GM21786 (cell line): ENCODE measurements around the gene EDDM13.
"Not testable (repeated sequence)": the region's sequence is repeated elsewhere in the genome, so short reads cannot be mapped to it uniquely, and the experiment has no call there.

Source experiments
- ATAC-seq: cut with Tn5 transposase; IDR thresholded peaks from one replicate; pipeline ENCODE4 v1.9.1; 2021; ENCODE audit not compliant: unreplicated experiment

Gene EDDM13, protein sequence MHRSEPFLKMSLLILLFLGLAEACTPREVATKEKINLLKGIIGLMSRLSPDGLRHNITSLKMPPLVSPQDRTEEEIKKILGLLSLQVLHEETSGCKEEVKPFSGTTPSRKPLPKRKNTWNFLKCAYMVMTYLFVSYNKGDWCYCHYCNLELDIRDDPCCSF

DNA sequence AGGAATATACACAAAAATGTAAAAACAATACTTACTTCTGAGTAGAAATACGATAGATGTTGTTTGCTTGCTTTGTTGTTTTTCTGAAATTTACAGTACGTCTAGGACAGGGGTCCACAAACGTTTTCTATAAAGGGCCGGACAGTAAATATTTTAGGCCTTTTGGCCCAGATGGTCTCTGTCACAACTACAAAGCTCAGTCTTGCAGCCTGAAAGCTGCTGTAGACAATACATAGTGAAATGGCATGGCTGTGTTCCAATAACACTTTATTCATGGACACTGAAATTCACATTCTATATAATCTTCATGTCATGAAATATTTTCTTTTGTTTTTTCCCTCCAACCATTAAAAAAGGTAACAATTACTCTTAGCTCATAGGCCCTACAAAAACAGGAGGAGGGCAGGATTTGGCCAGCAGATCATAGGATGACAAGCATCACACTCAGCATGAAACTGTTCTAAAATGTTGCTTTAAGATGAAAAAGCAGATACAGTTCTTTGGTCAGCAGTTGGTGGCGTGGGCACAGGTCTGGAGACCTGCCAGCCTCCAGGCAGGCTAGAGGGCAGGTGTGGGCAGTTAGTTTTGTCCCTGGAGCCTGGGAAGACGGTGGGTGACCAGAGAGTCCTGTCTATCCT lies at the start of gene EDDM13:
Gene EDDM13 (plus strand): TSS at position 588 of the 638 bp plus-strand sequence. CDS start 87 bp downstream, outside the sequence.
- ATAC-seq = no peak

DNA sequence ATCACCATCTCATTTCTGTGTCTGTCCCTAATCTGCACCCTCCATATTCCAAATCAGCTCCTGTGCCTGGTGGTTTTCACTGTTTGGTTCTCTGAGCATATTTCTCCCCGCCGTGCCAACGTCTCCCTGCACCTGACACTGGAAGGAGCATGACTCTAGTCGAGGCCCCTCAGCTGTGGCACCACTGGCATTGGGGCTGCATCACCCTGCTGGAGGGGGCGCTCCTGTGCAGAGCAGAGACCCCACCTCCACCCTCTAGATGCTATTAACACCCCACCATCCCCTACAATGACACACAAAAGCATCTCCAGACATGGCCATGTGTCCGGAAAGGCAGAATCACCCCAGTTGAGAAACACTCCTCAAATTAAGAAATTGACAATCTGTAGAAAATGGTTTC lies 49.6 kb upstream of the EDDM13 start:
- ATAC-seq = no peak

DNA sequence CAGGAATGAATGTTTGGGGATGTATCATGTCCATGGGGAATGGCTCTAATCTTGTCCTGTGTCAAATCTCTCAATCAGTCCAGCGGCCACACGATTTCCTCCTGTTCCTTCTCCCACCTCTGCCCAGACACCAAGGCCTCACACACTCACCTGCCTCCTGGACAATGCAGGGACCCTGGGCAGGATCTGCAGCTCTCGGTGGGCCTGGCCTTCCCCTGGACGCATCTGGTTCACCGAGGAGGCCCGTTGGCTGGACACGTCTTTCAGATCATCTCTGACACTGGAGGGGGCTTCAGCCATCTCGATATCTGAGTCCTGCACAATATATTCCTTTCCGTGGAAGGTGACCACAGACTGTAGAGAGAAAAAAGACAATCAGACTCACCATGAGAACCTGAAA lies 49.1 kb upstream of the EDDM13 start:
- ATAC-seq = no peak

DNA sequence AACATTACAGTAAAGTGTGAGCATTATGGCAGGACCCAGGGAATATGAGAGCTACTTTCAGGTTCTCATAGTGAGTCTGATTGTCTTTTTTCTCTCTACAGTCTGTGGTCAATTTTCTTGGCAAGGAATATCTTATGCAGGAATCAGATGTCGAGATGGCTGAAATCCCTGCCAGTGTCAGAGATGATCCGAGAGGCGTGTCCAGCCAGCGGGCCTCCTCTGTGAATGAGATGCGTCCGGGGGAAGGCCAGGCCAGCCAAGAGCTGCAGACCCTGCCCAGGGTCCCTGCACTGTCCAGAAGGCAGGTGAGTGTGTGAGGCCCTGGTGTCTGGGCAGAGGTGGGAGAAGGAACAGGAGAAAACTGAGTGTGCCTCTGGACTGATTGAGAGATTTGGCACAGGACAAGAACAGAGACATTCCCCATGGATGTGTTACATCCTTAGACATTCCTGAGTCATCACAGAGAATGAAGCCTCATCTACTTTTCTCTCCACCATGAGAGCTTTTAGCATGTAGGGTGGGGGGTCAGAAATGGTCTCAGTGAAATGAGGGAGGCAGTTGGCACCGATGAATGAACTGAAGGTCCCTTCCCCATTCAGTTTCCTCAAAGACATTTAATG lies 27.3 kb upstream of the EDDM13 start:
- no peak for ATAC-seq

DNA sequence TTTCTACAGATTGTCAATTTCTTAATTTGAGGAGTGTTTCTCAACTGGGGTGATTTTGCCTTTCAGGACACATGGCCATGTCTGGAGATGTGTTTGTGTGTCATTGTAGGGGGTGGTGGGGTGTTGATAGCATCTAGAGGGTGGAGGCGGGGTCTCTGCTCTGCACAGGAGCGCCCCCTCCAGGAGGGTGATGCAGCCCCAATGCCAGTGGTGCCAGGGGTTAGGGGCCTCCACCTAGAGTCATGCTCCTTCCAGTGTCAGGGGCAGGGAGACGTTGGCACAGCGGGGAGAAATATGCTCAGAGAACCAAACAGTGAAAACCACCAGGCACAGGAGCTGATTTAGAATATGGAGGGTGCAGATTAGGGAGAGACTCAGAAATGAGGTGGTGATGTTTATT lies 26.8 kb upstream of the EDDM13 start:
- not testable (repeated sequence) for ATAC-seq

DNA sequence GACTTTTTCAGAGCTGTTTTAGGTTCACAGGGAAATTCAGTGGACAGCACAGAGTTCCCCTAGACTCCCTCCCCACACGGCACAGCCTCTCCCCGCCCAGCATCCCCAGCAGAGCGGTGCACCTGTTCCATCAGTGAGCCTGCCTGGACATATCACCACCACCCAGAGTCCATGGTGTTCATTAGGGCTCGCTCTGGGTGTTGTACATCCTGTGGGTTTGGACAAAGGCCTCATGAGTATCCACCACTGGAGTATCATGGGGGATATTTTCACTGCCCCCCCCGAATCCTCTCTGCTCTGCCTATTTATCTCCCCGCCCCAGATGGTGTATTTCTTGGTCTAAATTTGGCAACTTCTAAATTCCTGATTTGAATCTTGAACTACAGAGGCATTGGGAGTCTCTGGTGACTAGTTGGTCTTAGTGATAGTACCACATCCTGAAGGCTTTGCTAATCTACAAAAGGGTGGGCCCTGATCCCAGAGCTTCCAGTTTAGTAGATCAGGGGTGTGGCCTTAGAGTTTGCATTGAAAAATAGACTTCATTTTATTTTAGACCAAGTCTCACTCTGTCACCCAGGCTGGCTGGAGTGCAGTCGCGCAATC lies 23.7 kb upstream of the EDDM13 start:
- not testable (repeated sequence) for ATAC-seq

DNA sequence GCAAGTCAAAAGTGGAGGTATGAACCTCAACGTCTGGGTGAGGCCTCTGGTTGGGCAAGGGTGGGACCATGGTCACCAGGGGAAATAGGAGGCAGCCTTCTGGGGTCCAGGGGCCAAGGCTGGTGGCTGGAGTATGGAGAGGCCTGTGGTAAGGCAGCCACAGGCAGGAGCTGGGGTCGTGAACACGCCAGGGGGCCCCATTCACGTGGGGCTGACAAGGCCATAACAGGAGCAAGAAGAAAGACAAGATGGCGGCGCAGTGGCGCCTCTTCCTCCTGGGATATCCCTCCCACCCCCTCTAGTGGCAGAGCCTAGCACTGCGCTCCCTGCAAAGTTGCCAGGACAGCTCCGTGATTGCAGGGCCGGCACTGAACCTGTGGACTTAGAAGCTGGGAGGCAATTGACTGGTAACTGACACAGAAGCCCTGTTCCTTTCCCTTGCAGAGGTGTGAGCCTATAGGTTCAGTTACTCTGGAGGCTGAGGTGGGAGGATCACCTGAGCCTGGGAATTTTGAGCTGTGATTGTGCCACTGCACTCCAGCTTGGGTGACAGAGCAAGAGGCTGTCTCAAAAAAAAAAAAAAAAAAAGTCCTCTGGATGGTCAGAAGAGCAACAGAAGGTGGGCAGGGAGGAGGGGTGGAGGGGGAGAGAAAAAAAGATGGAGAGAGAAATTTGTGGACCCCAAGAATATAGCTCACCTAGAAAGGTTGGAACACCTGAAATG lies 19.7 kb upstream of the EDDM13 start:
- no peak for ATAC-seq

DNA sequence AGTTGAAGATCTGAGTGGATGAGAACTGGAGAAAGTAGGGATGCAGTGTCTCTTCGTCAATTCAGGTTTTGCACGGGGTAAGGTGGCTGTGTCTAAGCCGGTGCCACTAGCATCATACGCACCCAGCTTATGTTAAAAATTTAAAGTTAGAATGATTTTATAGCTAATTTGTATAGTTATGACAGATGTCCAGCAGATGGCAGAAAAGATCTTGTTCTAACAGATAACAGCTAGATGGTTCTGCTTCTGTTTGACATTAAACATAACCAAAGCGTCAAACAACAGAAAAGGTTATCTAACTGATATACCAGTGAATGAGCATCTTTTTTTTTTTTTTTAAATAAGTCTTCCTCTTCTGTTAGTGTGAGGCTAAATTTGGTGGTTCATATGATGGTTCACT lies 18.8 kb upstream of the EDDM13 start:
- ATAC-seq = no peak

DNA sequence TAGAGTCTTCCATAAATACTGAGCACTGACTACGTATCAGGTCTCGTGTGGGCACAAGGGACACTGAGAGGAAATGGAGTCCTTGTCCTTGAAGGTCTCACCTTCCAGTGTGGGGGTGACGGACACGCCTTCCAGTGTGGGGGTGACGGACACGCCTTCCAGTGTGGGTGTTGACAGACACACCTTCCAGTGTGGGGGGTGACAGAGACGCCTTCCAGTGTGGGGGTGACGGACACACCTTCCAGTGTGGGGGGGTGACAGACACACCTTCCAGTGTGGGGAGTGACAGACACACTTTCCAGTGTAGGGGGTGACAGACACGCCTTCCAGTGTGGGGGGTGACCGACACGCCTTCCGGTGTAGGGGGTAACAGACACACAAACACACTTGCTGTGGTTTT lies 14.3 kb upstream of the EDDM13 start:
- ATAC-seq = no peak

DNA sequence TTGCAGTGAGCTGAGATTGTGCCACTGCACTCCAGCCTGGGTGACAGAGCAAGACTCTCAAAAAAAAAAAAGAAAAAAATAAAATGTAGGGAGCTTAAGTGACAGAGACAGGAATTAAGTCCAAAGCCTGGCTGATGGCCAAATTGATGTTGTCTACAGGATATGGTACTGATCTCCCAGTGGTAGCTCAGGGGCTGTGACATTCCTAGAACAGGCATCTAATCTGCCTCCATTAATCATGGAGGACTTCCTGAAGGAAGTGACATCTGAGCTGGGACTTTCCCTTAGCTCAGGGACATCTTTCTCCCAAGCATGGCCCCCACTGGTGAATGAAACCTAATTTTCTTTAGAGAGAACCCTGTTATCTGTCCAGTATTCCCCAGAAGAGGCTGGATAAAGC lies 11.4 kb upstream of the EDDM13 start:
- no peak for ATAC-seq

DNA sequence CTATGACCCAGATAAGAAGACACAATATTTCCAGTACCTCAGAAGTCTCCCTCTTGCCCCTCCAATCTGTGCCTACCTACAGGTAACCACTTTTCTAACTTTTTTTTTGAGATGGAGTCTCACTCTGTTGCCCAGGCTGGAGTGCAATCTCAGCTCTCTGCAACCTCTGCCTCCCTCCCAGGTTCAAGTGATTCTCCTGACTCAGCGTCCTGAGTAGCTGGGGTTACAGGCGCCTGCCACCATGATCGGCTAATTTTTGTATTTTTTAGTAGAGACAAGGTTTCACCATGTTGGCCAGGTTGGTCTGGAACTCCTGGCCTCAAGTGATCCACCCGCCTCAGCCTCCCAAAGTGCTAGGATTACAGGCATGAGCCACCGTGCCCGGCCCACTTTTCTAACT lies 10.6 kb upstream of the EDDM13 start:
- ATAC-seq = not testable (repeated sequence)

DNA sequence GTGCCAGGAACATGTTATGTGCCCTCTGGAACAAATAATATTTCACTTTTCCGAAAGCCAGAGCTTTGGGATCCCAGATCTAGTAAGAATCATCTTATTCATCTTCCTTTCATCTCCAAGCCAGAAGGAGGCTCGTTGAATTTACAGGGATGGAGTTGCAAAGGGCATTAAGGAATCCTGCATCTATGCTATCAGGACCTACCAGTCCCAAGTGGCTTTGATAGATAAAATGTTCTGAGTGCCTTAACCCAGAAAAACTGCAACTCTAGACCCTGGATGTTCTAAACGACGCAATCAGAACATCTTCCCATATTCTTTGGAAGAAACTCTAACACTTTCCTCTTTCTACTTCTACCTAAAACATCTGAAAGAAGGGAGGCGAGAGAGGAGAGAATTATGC lies 9.2 kb upstream of the EDDM13 start:
- ATAC-seq = no peak

DNA sequence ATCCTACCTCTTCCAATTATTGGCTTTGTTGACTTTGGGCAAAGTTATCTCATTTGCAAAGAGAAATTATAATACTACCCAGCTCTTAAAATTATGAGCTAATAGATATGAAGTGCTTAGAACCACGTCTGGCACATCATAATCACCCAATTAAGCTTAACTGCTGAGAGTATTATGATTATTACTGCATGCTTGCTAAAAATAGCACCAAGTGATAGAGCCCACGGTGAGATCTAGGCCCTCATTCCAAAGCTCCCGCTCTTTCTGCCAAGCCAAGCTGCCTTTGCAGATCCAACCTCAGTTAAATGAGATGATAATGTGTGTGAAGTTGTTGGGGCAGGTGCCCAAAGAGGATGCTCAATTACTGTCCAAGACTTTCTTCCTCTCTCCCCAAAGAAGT lies 6.5 kb upstream of the EDDM13 start:
- no peak for ATAC-seq

DNA sequence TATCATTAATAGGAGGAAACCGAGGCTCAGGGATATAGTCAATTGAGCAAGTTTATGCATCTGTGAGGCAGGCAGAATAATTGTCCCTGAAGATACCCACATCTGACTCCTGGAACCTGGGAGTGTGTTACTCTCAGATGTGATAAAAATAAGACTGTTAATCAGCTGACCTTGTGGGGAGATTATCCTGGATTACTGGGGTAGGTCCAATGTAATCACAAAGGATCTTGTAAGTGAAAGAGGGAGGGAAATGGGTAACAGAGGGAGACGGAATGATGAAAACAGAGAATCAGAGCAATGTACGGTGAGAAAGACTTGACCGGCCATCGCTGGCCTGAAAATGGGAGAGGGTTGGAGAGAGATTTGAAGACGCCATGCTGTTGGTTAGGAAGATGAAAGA lies 3.2 kb upstream of the EDDM13 start:
- no peak for ATAC-seq

DNA sequence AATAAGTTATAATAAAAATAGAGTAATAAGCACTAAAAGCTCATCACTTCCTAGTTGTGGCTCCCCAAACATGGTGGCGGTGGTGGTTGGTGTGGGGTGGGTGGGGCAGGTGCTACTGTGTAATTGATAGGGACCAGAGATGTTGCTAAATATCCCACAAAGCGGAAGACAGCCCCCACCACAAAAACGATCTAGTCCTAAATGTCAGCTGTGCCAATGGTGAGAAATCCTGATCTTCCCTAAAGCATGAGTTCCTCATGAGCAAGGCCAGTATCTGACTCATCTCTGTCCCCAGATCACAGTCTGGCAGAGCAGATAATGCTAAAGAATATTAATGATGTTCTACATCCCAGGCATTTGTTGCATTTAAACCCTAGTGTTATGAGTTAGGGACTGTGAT lies 1.9 kb upstream of the EDDM13 start:
- no peak for ATAC-seq

DNA sequence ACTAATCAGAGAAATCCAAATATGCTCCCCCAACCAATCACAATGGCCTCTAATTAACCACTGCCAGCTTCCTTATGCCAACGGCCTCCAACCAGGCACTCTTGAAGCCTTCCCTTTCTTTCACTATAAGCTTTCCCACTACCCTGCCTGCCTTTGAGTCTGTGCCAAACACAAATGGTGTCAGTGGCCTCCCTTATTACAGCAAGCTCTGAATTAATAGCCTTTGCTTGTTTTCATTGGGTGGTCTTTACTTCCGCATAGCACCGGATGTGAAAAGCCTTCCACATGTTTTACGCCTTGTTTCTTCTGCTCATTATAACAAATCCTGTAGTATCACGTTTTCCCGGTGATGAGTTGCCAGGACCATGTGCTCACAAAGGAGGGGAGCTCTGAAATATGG lies 1.4 kb upstream of the EDDM13 start:
- no peak for ATAC-seq

DNA sequence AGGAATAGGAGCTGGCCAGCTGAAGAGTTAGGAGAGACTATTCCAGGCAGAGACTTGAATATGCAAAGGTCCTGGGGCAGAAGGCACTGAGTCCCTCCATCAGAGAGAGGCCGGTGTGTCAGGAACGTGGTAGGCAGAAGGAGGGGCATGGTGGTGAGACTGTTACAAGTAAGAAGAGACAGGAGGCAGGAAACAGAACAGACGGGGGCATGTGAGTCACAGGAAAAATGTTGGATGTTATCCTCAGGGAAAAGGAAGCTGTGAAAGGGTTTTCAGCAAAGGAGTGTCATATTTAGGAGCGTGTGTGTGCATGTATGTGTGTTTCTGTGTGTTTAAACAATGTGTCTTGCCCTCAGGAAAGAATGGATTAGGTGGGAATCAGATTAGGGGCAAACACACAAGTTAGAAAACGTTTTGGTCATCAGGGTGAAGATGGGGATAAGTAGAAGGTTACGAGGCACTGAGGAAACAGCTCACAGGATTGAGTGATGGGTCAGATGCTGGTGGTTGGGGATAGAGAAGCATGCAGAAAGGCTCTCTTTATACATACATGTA lies 1.1 kb downstream of the EDDM13 start:
- ATAC-seq = no peak

DNA sequence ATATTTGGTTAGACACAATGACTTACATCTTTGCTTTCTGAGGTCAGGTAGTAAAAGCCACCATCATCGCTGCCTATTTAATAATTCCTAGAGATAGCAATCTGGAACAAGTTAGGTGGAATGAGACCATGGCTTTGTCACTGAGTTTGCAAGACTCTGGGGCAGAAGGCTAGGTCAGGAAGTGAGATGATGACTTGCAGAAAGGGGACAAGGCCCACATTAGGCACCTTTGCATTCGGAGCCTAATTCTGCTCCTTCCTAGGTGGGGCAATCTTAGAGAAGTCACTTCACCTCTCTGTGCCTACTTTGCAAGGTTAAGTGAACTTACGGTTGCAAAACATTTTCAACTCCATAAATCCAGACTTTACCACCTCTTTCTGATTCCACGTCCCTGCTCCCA lies 10.3 kb downstream of the EDDM13 start:
- ATAC-seq = no peak

DNA sequence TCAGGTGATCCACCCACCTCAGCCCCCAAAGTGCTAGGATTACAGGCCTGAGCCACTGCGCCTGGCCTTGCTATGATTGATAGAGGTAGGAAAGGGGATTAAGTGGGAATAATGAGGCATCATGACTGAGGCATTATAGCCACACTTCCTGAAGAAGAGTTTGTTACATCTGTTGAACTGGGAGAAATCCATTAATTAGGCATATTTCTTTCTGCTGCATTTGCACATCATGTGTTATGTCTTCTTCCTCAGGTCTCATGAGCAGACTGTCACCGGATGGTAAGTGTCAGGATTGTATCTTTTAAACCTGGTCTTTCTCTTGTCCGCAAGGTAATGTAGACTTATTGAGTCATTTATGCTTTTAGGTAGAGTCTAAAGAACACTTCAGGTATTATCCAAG lies 12.2 kb downstream of the EDDM13 start:
- ATAC-seq = no peak

DNA sequence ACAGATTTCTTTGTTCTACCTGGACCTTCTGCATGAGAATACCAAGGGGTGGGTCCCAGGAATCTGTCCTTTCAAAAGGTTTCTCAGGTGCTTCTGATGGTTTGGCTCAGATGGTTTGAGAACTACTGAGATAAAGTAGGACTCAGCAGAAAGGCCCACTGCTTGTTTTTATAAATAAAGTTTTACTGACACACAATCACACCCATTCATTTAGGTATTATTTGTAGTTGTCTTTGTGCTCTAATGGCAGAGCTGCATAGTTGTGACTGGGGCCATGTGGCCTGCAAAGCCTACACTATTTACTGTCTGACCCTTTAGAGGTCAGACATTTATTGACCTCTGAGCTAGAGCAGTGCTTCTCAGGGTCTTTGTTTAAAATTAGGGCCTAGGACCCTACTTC lies 17.6 kb downstream of the EDDM13 start:
- no peak for ATAC-seq

DNA sequence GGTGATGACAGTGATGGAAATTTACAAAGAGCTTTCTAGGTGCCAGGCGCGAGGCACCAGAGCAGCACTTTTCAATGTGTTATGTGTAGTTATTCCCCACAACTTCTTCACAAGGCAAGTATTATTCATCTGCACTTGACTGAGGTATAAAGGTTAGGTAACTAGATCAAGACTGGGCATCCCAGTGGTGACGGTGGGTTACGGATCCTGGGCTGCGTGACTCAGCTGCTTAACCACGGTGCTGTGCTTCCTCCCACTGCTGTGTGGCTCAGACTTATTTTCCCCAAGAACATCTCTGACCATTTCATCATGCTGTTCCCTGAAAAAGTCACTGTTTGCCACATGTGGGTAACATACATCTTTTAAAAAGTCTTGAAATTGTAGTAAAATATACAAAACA lies 19.3 kb downstream of the EDDM13 start:
- no peak for ATAC-seq
